Omental fat pad (tissue), 4 donors: ENCODE measurements around the gene RAB30. TPM values are rescaled to one million over a fixed set of nuclear protein-coding genes. Genes with fewer than 3 reads are reported as not detected.

Experiments
- ATAC-seq: fragments of 150-250 bp; one replicate; pipeline ENCODE4 v1.9.1; 2016; ENCODE audit warnings: mild to moderate bottlenecking, moderate library complexity; ENCODE audit not compliant: low FRiP score
- DNase-seq: peaks from one replicate; pipeline ENCODE4 v3.0.0-alpha.2; 2019; ENCODE audit warnings: low spot score
- total RNA-seq, 4 donors: library from RNA; depleted of rRNA; stranded (reverse); fragments of >200 nt; gene quantifications; one replicate each; pipeline ENCODE4 v1.1.0, GENCODE V29; 2016
- TF ChIP-seq, protein P1 (sequence below), 3 donors: fragments of 450-650 bp; IDR thresholded peaks; one replicate each; pipeline ENCODE4 v1.5.1; 2016 to 2017; ENCODE audit warnings: antibody characterized with exemption in 3 of 3, mild to moderate bottlenecking in 3 of 3, moderate library complexity in 2 of 3

Gene RAB30
- total RNA-seq, 4 donors from 2014 or later, result 14.8 to 37.9 (median 23.5) TPM

DNA sequence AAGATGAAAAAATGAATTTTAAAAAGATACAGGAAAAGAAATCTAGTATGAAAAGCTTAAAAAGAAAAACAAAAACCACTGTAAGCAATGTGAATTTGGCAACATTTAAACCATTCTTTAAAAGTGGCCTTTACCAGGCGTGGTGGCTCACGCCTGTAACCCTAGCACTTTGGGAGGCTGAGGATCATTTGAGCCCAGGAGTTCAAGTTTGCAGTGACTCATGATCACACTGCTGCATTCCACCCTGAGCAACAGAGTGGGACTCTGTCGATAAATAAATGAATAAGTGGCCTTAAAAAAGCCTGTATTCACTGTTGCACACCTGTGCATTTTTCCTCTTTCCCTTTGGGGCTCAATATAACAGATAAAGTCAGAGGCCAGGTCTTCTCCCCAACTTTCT lies 69.2 kb downstream of the RAB30 start:
- no peak for DNase-seq
- ATAC-seq, result no peak
- TF ChIP-seq, protein P1, sequence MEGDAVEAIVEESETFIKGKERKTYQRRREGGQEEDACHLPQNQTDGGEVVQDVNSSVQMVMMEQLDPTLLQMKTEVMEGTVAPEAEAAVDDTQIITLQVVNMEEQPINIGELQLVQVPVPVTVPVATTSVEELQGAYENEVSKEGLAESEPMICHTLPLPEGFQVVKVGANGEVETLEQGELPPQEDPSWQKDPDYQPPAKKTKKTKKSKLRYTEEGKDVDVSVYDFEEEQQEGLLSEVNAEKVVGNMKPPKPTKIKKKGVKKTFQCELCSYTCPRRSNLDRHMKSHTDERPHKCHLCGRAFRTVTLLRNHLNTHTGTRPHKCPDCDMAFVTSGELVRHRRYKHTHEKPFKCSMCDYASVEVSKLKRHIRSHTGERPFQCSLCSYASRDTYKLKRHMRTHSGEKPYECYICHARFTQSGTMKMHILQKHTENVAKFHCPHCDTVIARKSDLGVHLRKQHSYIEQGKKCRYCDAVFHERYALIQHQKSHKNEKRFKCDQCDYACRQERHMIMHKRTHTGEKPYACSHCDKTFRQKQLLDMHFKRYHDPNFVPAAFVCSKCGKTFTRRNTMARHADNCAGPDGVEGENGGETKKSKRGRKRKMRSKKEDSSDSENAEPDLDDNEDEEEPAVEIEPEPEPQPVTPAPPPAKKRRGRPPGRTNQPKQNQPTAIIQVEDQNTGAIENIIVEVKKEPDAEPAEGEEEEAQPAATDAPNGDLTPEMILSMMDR (IDR thresholded peaks at IDR 0.05), result no peak

GRCh38 chr11:83002053-83002452 lies 69.6 kb downstream of the RAB30 start:
- DNase-seq, result no peak
- TF ChIP-seq, protein P1 (IDR thresholded peaks at IDR 0.05), result no peak
- no peak for ATAC-seq

DNA sequence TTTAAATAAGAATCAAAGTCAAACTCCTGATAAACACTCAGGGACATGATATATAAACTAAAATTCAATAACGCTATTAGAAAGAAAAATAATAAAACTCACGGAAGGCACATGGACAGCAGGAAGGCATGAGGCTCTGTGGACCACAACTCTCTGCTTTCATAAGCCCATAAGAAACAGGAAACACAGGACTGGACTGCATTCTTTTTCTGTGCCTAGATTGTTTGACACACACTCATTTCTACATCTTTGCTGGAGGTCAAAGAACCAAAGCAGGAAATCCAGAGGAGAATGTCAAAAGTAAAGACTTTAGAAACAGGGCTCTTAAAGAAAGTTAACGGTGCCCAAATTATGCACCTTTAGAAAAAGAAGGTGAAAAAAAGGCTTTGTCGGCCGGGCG lies 71.3 kb downstream of the RAB30 start:
- no peak for ATAC-seq
- TF ChIP-seq, protein P1 (IDR thresholded peaks at IDR 0.05), result no peak
- no peak for DNase-seq

DNA sequence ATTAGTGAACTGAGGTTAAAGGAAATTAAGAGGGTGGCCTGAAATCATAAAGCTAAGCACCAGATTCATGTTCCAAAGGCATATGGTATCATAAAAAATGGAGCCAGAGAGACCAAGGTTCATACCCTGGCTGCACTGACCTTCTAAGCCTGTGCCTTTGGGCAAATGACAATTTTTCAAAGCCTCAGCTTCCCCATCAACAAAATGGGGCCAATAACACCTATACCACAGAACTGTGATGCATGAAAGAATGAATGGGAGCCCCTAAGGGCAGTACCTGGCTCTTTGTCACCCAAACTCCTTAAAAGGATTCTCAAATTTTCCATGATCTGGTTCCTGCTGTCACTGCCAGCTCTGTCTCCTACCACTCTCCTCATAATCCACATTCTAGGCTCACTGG lies 72.5 kb downstream of the RAB30 start:
- ATAC-seq (no peak), DNase-seq (no peak)
- TF ChIP-seq, protein P1 (IDR thresholded peaks at IDR 0.05), result no peak

- TF ChIP-seq, protein P1 (IDR thresholded peaks at IDR 0.05), result no peak
- ATAC-seq (no peak), DNase-seq (no peak)
Measured at GRCh38 chr11:82998697-82999096, 73.0 kb downstream of the RAB30 start.

DNA sequence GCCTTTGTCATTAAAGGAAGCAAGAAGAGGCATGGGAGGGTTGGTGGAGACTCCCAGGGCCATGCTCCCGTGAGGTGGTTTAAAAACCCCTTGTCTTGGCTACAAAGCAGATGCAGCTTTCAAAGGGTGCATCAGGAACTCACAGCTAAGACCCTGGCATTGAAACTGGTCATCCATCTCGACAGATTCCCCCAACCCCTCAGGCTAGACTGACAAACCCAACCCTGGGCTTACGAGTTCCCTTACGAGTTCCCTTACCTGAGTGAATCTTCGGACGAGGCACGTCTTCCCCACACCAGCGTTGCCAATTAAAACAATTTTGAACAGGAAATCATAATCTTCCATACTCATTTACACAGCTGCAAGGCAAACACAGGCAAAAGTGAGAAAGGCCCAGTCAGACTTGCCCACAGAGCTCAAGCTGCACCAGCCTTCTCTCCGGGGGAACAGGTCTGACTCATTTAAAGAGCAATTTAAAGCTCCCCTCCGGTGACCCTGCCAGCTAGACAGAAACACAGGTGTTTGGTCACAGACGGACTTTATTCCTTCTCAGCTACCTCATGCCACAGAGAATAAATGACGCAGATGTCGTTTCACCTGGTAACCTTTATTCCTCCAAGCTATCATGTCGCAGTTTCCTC lies 74.6 kb downstream of the RAB30 start:
- DNase-seq, result no peak
- TF ChIP-seq, protein P1 (IDR thresholded peaks at IDR 0.05), result no peak

GRCh38 chr11:82995754-82996398 lies 75.8 kb downstream of the RAB30 start:
- ATAC-seq (no peak), DNase-seq (no peak)
- TF ChIP-seq, protein P1 (IDR thresholded peaks at IDR 0.05), result no peak

More for the DNA sequence above, 74.6 kb downstream of the RAB30 start:
- ATAC-seq, result no peak
